HFF-Myc (cell line): ENCODE data around the gene PRPSAP1.
"Not testable (repeated sequence)": the region's sequence is repeated elsewhere in the genome, so short reads cannot be mapped to it uniquely, and the experiment has no call there.

Experiments used
- DNase-seq: peaks from one replicate; pipeline ENCODE4 v3.0.0-alpha.2; 2011; ENCODE audit warnings: low read depth; ENCODE audit errors: extremely low read depth
- H3K4me3 ChIP-seq: replicated peaks from 2 replicates; pipeline ENCODE4 v1.5.1; 2011; ENCODE audit warnings: low read depth, mild to moderate bottlenecking, control low read depth, low read length
- CTCF ChIP-seq: IDR thresholded peaks from 2 replicates; pipeline ENCODE4 v1.5.1; 2012; ENCODE audit warnings: mild to moderate bottlenecking, low read depth, low read length, control low read depth; ENCODE audit errors: missing control alignments

Gene PRPSAP1

GRCh38 chr17:76356803-76357456, 3.2 kb upstream of the PRPSAP1 start:
- no peak overlapping the region for H3K4me3 ChIP-seq
- DNase-seq = no peak
- TF ChIP-seq CTCF = no peak

- no peak for TF ChIP-seq CTCF
- H3K4me3 ChIP-seq = peak overlapping the region; percentile 57; the same call in 1 of the 2 replicates
- DNase-seq = no peak
Measured at GRCh38 chr17:76354747-76355310, 1.1 kb upstream of the PRPSAP1 start.

GRCh38 chr17:76354317-76354729, 607 bp upstream of the PRPSAP1 start:
- peak overlapping the region; percentile 57 for H3K4me3 ChIP-seq
- DNase-seq = no peak
- TF ChIP-seq CTCF = no peak

- TF ChIP-seq CTCF = no peak
- DNase-seq = no peak
- H3K4me3 ChIP-seq = peak overlapping the region; percentile 57
Measured at GRCh38 chr17:76353004-76353598, 615 bp downstream of the PRPSAP1 start.

- no peak for DNase-seq
- H3K4me3 ChIP-seq = no peak overlapping the region
- no peak for TF ChIP-seq CTCF
Measured at GRCh38 chr17:76351526-76352071, 2.1 kb downstream of the PRPSAP1 start.

- no peak for DNase-seq
- TF ChIP-seq CTCF = no peak
- no peak overlapping the region for H3K4me3 ChIP-seq
Measured at GRCh38 chr17:76350463-76350862, 3.3 kb downstream of the PRPSAP1 start.

GRCh38 chr17:76346936-76347335, 6.8 kb downstream of the PRPSAP1 start:
- not testable (repeated sequence) for H3K4me3 ChIP-seq, DNase-seq
